Renal cortical epithelial cell (primary cell): ENCODE results near the gene ERBIN. TPM values are rescaled to one million over a fixed set of nuclear protein-coding genes. Genes with fewer than 3 reads are reported as not detected.
A peak's percentile ranks its signal among the peaks of the same experiment; 100 is the strongest.
"Not testable (repeated sequence)": the region's sequence is repeated elsewhere in the genome, so short reads cannot be mapped to it uniquely, and the experiment has no call there.

Experiments
- DNase-seq: peaks from one replicate; pipeline ENCODE4 v3.0.0-alpha.2; 2011; ENCODE audit warnings: low read depth
- total RNA-seq: library from RNA; depleted of rRNA; stranded (reverse); fragments of >200 nt; gene quantifications from 2 replicates; pipeline ENCODE4 v1.2.3, GENCODE V29; 2014

Gene ERBIN
- total RNA-seq, 1 donor from 2014 or later: 104 TPM

- no peak for DNase-seq
These were observed 6.6 kb upstream of the ERBIN start for GRCh38 chr5:65919773-65920172.

GRCh38 chr5:65923339-65923738 lies 3.0 kb upstream of the ERBIN start:
- peak; percentile 56 for DNase-seq

GRCh38 chr5:65924366-65925043 lies 1.9 kb upstream of the ERBIN start:
- DNase-seq: peak; percentile 85

- peak; percentile 73 for DNase-seq
These were observed 1.3 kb upstream of the ERBIN start for GRCh38 chr5:65925044-65925600.

- peak; percentile 62 for DNase-seq
These were observed 637 bp upstream of the ERBIN start for GRCh38 chr5:65925601-65926275.

- DNase-seq: no peak
These were observed 518 bp downstream of the ERBIN start for GRCh38 chr5:65926893-65927292.

- DNase-seq: peak; percentile 76
These were observed 1.3 kb downstream of the ERBIN start for GRCh38 chr5:65927503-65928321.

GRCh38 chr5:65928322-65928752 lies 2.0 kb downstream of the ERBIN start:
- DNase-seq: no peak

GRCh38 chr5:65928860-65929259 lies 2.5 kb downstream of the ERBIN start:
- no peak for DNase-seq

GRCh38 chr5:65932676-65933075 lies 6.3 kb downstream of the ERBIN start:
- no peak for DNase-seq

GRCh38 chr5:65933295-65933694 lies 6.9 kb downstream of the ERBIN start:
- DNase-seq: no peak

- DNase-seq: no peak
These were observed 11.9 kb downstream of the ERBIN start for GRCh38 chr5:65938256-65938655.

- no peak for DNase-seq
These were observed 17.4 kb downstream of the ERBIN start for GRCh38 chr5:65943771-65944170.

- no peak for DNase-seq
These were observed 19.9 kb downstream of the ERBIN start for GRCh38 chr5:65946198-65946745.

- no peak for DNase-seq
These were observed 21.9 kb downstream of the ERBIN start for GRCh38 chr5:65948115-65948747.

GRCh38 chr5:65951330-65951729 lies 25.0 kb downstream of the ERBIN start:
- DNase-seq: no peak

- DNase-seq: no peak
These were observed 25.9 kb downstream of the ERBIN start for GRCh38 chr5:65952259-65952658.

- DNase-seq: no peak
These were observed 27.8 kb downstream of the ERBIN start for GRCh38 chr5:65954200-65954599.

GRCh38 chr5:65955746-65956145 lies 29.4 kb downstream of the ERBIN start:
- DNase-seq: no peak

GRCh38 chr5:65957703-65958102 lies 31.3 kb downstream of the ERBIN start:
- not testable (repeated sequence) for DNase-seq

GRCh38 chr5:65961633-65962032 lies 35.3 kb downstream of the ERBIN start:
- peak; percentile 66 for DNase-seq
